Body of pancreas (tissue), 4 donors: ENCODE measurements around the gene TBX15. TPM values are rescaled to one million over a fixed set of nuclear protein-coding genes. Genes with fewer than 3 reads are reported as not detected.

Experiments used
- ATAC-seq: fragments of 150-250 bp; one replicate; pipeline ENCODE4 v1.9.1; 2016
- DNase-seq, 4 donors: peaks; one replicate each; pipeline ENCODE4 v3.0.0-alpha.2; 2019
- H3K27ac ChIP-seq, 4 donors: fragments of 200-600 bp; sonication (generic); 1 replicate in 3 of 4; 2 replicates in 1 of 4; pipeline versions ENCODE4 v1.5.1 to v1.6.1; 2016 to 2019; ENCODE audit warnings: mild to moderate bottlenecking in 1 of 4, mixed read lengths in 1 of 4, moderate library complexity in 1 of 4
- H3K27me3 ChIP-seq, 2 donors: fragments of 200-600 bp; sonication (generic); one replicate each; pipeline ENCODE4 v1.6.0; 2016; ENCODE audit warnings: mild to moderate bottlenecking in 1 of 2
- H3K36me3 ChIP-seq, 2 donors: fragments of 200-600 bp; sonication (generic); replicated peaks in 1 of 2; 2 replicates each; pipeline ENCODE4 v1.5.1; 2016; ENCODE audit warnings: low read depth in 2 of 2; ENCODE audit not compliant: insufficient read depth in 1 of 2
- H3K4me1 ChIP-seq: fragments of 200-600 bp; sonication (generic); one replicate; pipeline ENCODE4 v1.6.0; 2016
- H3K4me3 ChIP-seq, 2 donors: fragments of 200-600 bp; sonication (generic); 1 replicate in 1 of 2; 2 replicates in 1 of 2; pipeline ENCODE4 v1.5.1; 2016 to 2019
- H3K9me3 ChIP-seq, 3 donors: fragments of 200-600 bp; sonication (generic); 1 replicate in 2 of 3; 2 replicates in 1 of 3; pipeline ENCODE4 v1.5.1; 2016
- POLR2A ChIP-seq, 3 donors: fragments of 450-650 bp; IDR thresholded peaks; one replicate each; pipeline ENCODE4 v1.6.1; 2016; ENCODE audit warnings: antibody characterized with exemption in 3 of 3, mild to moderate bottlenecking in 2 of 3
- WGBS, 2 donors: methylation state at CpG; one replicate each; pipeline ENCODE4 v1.1.5; 2017; 5-methylcytosine and 5-hydroxymethylcytosine counted together
- intact Hi-C: fragments of 100-400 bp; cut with DNase I; formaldehyde crosslinking; loops from one replicate; pipeline ENCODE4 v1.15.1; 2023
- total RNA-seq, 2 donors: library from RNA; depleted of rRNA; stranded (reverse); fragments of >200 nt; gene quantifications; one replicate each; pipeline ENCODE4 v1.1.0, GENCODE V29; 2016
- TF ChIP-seq, protein P1 (sequence below), 7 experiments: fragments of 450-650 bp in 4 of 7; fragments of 200-600 bp in 3 of 7; sonication (generic) in 3 of 7; IDR thresholded peaks; one replicate each; pipeline ENCODE4 v1.5.1; 2016 to 2019; ENCODE audit warnings: antibody characterized with exemption in 7 of 7

Gene TBX15
- total RNA-seq, 2 donors from 2014 or later: not detected

DNA sequence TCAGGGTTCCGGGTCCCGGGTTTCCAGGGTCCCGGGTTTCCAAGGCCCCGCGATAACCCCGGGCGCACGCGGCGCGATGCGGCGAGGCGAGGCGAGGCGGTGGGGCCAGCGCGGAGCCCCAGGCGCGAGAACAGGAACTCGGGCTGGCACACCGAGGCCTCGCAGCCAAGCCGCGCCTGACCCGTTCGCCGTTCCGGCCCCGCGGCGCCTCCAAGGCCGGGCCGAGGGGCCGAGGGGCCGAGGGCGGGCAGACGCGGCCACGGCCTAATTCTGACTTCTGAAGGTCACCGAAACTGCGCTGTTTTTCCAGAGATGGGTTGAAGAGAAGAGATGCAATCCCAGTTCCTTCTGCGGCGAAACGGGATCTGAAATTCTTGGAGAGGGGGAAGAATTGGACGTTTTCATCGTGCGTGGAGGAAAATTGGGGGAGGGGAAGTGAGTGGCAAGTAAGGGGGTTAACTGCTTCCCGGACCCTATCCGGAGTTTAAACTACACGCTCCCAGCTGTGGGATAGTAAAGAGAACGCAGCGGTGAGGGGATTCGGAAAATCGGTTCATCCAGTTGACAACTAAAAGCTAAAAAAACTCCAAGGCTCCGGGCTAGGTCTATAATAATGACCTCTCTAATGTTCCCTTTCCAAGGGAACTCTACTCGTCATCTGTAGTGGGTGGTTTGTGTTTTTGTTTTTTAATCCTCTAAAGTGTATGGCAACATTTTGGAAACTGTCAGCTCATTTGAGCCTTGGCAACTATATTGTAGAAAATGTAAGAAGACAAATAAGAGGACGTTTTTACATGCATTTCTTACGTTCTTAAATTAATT is 8.2 kb downstream of the TBX15 start:
- ATAC-seq: no peak
- no peak for DNase-seq
- Histone ChIP-seq H3K4me1 (peaks cover 24% of the 10 kb centered on the region), H3K27me3 (peaks cover 3 to 46% of the 10 kb centered on the region in 2 donors), H3K9me3 (peaks cover 0 to 5% (median 0%) of the 10 kb centered on the region in 3 donors), H3K4me3 (no peak overlapping the region), H3K27ac (no peak overlapping the region), H3K36me3 (no peaks in the 10 kb centered on the region)
- 5 to 11% methylated on average over 27 to 59 of the region's 59 CpGs for WGBS, 2 donors
- intact Hi-C loops: no loop called here
- no peak for TF ChIP-seq POLR2A (IDR thresholded peaks at IDR 0.05)
- TF ChIP-seq, protein P1, sequence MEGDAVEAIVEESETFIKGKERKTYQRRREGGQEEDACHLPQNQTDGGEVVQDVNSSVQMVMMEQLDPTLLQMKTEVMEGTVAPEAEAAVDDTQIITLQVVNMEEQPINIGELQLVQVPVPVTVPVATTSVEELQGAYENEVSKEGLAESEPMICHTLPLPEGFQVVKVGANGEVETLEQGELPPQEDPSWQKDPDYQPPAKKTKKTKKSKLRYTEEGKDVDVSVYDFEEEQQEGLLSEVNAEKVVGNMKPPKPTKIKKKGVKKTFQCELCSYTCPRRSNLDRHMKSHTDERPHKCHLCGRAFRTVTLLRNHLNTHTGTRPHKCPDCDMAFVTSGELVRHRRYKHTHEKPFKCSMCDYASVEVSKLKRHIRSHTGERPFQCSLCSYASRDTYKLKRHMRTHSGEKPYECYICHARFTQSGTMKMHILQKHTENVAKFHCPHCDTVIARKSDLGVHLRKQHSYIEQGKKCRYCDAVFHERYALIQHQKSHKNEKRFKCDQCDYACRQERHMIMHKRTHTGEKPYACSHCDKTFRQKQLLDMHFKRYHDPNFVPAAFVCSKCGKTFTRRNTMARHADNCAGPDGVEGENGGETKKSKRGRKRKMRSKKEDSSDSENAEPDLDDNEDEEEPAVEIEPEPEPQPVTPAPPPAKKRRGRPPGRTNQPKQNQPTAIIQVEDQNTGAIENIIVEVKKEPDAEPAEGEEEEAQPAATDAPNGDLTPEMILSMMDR (IDR thresholded peaks at IDR 0.05): no peak

DNA sequence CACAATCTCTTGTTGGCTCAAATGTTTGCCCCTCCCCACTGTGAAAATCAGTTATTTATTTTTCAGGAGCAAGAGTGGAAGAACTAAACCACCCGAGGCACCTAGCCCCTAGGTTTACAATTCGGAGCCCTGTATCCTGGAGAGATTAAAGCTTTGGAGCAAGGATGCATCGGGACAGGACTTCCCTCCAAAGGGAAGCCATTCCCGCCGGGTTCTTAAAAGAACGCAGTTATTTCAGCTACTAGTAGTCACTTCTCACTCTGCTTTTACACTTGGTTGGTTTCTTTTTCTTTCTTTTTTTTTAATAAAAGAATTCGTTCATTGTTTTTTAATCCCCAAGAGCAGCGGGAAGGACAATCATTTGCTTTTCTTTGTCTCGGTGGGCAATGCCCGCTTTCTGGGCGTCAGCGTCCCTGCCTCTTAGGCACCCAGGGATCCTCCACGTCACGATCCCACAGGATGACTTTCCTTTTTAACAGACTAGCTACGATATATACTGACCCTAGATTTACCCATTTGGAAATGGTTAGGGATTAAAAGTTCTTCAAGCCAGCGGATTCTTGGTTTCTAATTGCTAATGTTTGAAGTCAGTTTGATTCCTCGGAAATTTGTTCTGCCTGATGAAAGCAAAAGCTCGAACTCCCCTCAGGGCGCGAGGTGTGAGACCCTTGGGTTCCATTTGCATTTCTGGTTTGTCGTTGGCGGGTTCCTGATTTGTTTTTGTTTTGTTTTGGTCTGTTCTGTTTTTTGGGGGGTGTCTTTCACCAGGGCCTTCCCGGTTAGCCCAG is 9.0 kb downstream of the TBX15 start:
- peaks cover 3 to 39% of the 10 kb centered on the region in 2 donors for H3K27me3 ChIP-seq
- peaks cover 0 to 5% (median 0%) of the 10 kb centered on the region in 3 donors for H3K9me3 ChIP-seq
- H3K36me3 ChIP-seq: no peaks in the 10 kb centered on the region
- ATAC-seq (no peak), DNase-seq (no peak)
- intact Hi-C loops: no loop called here
- TF ChIP-seq POLR2A (IDR thresholded peaks at IDR 0.05): no peak
- TF ChIP-seq, protein P1 (IDR thresholded peaks at IDR 0.05): no peak
- peaks cover 16% of the 10 kb centered on the region for H3K4me1 ChIP-seq
- H3K4me3 ChIP-seq: no peak overlapping the region
- no peak overlapping the region for H3K27ac ChIP-seq
- WGBS, 2 donors: 8% methylated on average over 23 of the region's 23 CpGs

DNA sequence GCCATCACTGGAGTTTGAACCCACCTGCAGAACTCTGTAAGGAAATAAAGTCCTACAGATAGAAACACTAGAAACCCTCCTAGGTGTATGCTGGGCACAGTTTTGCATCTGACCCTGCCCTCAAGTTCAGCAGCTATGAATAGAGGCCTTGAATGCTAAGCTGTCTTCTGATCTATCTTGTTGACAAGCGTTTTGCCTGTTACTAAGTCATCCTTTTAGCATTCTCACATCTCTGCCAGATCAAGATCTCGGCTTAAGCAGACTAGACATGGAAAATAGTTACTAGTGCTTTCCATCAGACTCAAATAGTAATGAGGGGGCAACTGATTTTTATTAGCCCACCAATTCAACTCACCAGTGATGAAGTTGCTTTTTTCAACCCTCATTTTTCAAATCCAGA is 10.5 kb downstream of the TBX15 start:
- Histone ChIP-seq H3K27ac (no peak overlapping the region), H3K36me3 (no peaks in the 10 kb centered on the region), H3K4me1 (peaks cover 14% of the 10 kb centered on the region), H3K27me3 (peaks cover 3 to 24% of the 10 kb centered on the region in 2 donors), H3K9me3 (no peaks in the 10 kb centered on the region), H3K4me3 (no peak overlapping the region)
- no peak for ATAC-seq
- DNase-seq: no peak
- intact Hi-C loops: no loop called here
- WGBS, 2 donors: 69 to 78% methylated on average over 2 of the region's 2 CpGs
- TF ChIP-seq, protein P1 (IDR thresholded peaks at IDR 0.05): no peak
- no peak for TF ChIP-seq POLR2A (IDR thresholded peaks at IDR 0.05)

DNA sequence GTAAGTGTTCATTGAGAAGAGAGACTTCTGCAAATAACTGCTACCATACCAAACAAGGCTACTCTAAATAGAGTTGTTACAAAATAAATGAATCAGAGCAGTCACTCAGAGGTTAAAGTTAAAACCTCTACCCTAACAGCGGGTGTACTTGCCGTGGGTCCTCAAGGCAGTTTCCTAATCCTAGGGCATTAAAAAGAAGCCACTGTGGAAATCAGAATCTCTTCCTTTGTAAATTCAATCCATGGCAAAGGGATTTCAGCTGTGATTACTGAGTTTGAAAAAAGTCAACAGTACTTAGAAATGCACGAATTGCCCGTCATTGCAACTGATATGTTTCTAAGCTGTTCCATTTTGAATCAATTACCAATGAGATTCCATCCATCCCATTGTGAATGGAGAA is 13.5 kb downstream of the TBX15 start:
- no peak for ATAC-seq
- Histone ChIP-seq H3K36me3 (no peaks in the 10 kb centered on the region), H3K27me3 (peaks cover 1 to 13% of the 10 kb centered on the region in 2 donors), H3K27ac (no peak overlapping the region), H3K4me3 (no peak overlapping the region), H3K4me1 (peaks cover 9% of the 10 kb centered on the region), H3K9me3 (no peaks in the 10 kb centered on the region)
- TF ChIP-seq, protein P1 (IDR thresholded peaks at IDR 0.05): no peak
- TF ChIP-seq POLR2A (IDR thresholded peaks at IDR 0.05): no peak
- 34 to 43% methylated on average over 4 of the region's 4 CpGs for WGBS, 2 donors
- DNase-seq: no peak
- intact Hi-C loops: no loop called here
